H1 (cell line): Measurements from ENCODE around the gene DAPK2. TPM values are rescaled to one million over a fixed set of nuclear protein-coding genes. Genes with fewer than 3 reads are reported as not detected.

ENCODE experiments used
- SAP30 ChIP-seq: fragments of 300-600 bp; sonication (generic); IDR thresholded peaks from 2 replicates; pipeline ENCODE4 v1.7.1; 2012; ENCODE audit warnings: low read length, moderate library complexity, mild to moderate bottlenecking, inconsistent platforms; ENCODE audit not compliant: insufficient read depth, insufficient replicate concordance
- polyA plus RNA-seq, 7 experiments: library from polyadenylated mRNA; depleted of rRNA in 3 of 7; stranded (reverse) in 5 of 7; unstranded in 2 of 7; fragments of >200 nt in 5 of 7; fragments of 200-250 nt in 2 of 7; gene quantifications; 1 replicate in 5 of 7; 2 replicates in 1 of 7; 4 replicates in 1 of 7; pipeline versions ENCODE4 v1.2.1 to v1.2.3, GENCODE V29; 2011 to 2013; ENCODE audit warnings: missing spikeins in 2 of 7, mixed read lengths in 2 of 7
- total RNA-seq: library from RNA; stranded (reverse); fragmentation: NEBNext Ultra II Directional; extraction: Animal tissue kit (Norgen Biotek cat#: 25700); gene quantifications from 2 replicates; pipeline ENCODE4 v1.2.1, GENCODE V29; 2021

Gene DAPK2
- total and polyA plus RNA-seq, 2 of the 8 experiments (the other 6 are each of a cell fraction or from before 2014, with no cell fraction given), result 1.8 to 2.9 TPM

- no peak for TF ChIP-seq SAP30
Measured at GRCh38 chr15:64092864-64093626, 46.8 kb upstream of the DAPK2 start (continued).
